Stimulated activated CD8-positive, alpha-beta memory T cell treated with anti-CD3 and anti-CD28 coated beads, Interleukin-15, amount 100 ng/mL, for 48 hours (primary cell): ENCODE results near the gene KATNBL1.
A peak's percentile ranks its signal among the peaks of the same experiment; 100 is the strongest.

ENCODE experiments used
- DNase-seq, 2 donors: peaks; one replicate each; pipeline ENCODE4 v3.0.0-alpha.2; 2020; ENCODE audit warnings: low read depth in 2 of 2

Gene KATNBL1, protein sequence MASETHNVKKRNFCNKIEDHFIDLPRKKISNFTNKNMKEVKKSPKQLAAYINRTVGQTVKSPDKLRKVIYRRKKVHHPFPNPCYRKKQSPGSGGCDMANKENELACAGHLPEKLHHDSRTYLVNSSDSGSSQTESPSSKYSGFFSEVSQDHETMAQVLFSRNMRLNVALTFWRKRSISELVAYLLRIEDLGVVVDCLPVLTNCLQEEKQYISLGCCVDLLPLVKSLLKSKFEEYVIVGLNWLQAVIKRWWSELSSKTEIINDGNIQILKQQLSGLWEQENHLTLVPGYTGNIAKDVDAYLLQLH

DNA sequence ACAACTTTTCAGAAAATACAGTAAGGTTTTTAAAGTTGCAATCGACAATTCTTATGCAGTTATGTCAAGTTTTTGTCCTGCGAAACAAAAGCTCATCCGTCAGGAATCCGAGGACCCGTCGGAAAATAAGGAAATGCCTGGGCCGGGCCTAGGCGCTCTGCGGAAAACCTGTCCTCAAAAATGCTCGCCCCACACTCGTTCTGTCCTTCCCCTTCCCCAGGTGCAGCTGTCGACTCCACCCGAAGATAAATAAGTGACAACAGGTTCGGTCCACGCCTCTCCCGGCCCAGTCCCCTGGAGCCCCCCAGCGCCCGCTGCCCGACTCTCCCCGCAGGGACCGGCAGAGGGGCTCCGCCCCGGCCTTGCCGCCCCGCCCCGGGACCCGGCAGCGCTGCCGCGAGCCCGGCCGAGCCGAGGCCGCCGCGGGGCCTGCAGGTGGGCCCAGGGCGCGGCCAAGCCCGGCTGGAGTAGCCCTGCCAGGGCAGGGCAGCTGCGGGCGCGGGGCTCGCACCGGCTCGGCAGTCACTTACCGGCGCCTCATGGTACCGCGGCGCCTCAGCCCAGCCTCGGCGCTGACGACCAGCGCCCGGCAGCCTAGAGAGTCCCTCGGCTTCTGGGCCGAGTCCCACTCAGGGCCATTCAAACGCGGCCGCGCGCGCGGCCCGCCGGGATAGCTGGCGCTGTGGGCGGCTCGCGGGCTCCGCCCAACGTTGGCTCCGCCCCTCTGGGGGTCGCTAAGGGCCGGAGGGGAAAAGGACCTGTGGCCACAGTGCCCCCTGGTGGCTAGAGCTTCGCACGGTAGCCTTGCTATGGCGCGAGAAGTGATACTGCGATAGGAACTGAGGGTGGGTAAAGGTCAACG is at the start of gene KATNBL1:
Gene KATNBL1 (minus strand): TSS at position 676 of the 862 bp plus-strand sequence. CDS start 46,420 bp downstream, outside the sequence.
- peak; percentile 93 to 95 for DNase-seq

- no peak for DNase-seq
Measured at GRCh38 chr15:34259566-34259965, 49.7 kb upstream of the KATNBL1 start.

GRCh38 chr15:34258151-34258550 is 48.3 kb upstream of the KATNBL1 start:
- no peak for DNase-seq

DNA sequence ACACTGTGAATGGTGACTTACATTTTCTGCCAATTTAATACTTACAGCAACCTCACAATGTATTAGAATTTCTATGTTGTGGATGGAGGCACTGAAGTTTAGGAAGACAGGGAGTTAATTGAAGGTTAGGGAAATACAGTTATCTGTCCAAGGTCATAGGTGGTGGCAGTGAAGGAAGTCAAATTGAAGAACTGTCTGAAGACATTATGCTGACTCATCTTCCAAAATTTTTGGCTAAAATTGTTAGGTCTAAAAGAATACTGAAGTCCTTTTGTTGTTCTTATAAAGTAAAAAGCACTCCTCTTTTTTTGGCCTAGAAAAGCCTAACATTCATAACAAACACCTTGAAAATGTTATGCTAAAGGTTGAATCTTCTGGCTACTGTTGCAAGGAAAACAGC is 42.6 kb upstream of the KATNBL1 start:
- DNase-seq: no peak

- DNase-seq: no peak
Measured at GRCh38 chr15:34248190-34248589, 38.3 kb upstream of the KATNBL1 start.

DNA sequence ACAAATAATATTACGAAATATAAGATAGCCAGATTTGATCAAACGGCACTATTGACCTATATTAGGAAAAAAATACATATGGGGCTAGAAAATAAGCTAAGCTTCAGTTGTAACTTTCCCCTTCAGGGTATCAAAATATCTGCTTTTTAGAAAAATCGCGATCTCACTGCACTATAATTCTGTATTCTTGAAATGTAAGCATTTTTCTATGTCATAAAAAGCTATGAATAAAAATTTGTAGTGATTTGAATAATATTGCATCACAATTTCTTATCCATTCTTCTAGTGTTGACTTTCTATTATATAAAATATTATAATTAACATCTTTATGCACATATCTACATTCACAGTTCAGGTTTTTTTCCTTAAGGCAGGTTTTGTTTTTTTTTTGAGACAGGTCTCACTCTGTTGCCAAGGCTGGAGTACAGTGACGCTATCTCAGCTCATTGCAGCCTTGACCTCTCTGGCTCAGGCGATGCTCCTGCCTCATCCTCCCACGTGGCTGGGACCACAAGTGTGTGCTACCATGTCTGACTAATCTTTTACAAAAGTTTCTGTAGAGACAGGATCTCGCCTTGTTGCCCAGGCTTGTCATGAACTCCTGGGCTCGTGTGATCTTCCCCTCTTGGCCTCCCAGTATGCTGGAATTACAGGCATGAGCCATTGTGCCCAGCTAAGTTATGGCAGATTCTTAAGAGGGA is 36.5 kb upstream of the KATNBL1 start:
- DNase-seq: peak in 1 of 2 donors; percentile 15

DNA sequence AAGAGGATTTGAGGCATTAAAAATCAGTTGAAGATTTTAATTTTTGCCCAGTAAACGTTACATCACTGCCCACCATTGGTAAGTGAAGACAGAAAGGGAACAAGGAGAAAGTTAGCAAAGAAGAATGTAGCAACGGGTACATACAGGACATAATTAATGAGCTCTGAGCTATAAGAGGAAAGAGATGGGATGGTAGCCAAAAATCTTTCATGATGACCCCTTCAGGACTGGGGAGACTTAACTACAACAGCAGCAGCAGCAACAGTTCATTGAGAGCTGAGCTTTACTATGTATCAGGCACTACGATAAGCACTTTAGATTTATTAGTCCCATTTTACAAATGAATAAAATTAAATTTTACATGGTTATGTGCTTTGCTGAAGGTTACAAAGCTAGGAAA is 33.3 kb upstream of the KATNBL1 start:
- no peak for DNase-seq

GRCh38 chr15:34242331-34242710 is 32.4 kb upstream of the KATNBL1 start:
- no peak for DNase-seq

- no peak for DNase-seq
Measured at GRCh38 chr15:34241376-34242330, 31.8 kb upstream of the KATNBL1 start.

DNA sequence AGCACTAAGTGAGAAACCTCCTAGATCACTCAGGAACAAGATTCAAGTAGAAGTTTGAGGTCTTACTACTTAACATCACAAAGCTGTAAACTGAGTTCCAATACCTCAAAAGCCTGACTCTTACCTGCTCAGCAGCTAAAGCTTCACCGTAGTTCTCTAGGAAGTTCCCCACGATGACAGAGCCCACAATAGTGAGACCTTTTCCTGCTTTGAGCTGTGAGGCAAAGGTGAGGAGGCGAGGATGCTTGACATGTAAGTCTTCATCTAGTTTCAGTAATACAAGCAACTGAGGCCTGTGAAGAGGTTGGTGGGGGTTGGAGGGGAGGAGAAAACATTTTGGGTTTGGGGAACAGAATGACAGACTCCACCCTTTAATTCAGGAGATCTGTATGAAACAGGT is 30.6 kb upstream of the KATNBL1 start:
- DNase-seq: no peak

DNA sequence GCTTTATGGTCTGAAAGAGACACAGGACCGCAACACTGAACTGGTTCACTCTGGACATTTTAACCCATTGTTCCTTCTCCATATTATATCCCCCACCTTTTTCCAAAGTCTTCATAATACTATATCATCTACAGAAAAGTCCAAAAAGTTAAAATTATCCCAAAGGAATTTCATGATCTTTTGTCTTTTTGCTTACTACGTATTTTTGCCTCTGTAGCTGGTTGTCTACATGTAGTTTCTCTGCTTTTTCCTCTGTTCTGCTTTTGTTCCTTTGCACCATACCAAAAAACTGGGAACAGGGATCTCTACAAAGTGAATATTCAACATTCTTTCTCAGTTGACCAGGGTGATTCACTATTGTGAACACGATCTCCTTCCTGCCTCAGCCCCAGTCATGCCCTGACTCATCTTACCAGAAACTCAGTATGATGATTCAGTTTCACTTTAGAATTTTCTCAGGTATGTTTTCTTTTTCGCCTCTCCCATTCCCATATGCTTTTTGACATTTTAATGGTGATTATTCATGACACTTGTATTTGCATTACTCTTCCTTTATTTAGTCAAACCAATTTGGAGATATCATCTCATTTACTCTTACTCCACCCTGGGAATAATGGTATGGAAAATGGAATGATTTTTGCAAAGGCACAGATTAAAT is 29.4 kb upstream of the KATNBL1 start:
- peak in 1 of 2 donors; percentile 22 for DNase-seq

GRCh38 chr15:34233614-34234013 is 23.7 kb upstream of the KATNBL1 start:
- no peak for DNase-seq

DNA sequence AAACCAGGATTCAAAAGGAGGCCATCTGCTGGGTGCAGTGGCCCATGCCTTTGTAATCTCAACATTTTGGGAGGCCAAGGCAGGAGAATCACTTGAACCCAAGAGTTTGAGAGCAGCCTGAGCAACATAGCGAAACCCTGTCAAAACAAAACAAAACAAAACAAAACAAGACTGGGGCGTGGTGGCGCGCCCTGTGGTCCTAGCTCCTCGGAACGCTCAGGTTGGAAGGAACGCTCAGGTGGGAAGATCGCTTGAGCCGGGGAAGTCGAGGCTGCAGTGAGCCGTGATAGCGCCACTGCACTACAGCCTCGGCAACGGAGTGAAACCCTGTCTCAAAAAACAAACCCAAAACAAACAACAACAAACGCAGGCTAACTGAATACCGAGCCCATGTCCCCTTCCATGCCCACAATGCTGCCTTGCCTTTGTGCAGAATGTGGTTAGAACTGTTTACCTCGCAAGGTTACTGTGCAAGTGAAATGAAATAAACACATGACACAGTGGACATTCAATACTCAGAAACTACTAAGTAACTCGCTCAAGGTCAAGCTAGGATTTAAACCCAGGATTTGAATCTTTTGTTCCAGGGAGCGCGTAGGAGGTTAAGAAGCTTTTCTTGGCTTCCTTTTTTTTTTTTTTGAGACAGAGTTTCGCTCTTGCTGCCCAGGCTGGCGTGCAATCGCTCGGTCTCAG is 14.2 kb upstream of the KATNBL1 start:
- DNase-seq: no peak

GRCh38 chr15:34217587-34218225 is 7.8 kb upstream of the KATNBL1 start:
- no peak for DNase-seq

DNA sequence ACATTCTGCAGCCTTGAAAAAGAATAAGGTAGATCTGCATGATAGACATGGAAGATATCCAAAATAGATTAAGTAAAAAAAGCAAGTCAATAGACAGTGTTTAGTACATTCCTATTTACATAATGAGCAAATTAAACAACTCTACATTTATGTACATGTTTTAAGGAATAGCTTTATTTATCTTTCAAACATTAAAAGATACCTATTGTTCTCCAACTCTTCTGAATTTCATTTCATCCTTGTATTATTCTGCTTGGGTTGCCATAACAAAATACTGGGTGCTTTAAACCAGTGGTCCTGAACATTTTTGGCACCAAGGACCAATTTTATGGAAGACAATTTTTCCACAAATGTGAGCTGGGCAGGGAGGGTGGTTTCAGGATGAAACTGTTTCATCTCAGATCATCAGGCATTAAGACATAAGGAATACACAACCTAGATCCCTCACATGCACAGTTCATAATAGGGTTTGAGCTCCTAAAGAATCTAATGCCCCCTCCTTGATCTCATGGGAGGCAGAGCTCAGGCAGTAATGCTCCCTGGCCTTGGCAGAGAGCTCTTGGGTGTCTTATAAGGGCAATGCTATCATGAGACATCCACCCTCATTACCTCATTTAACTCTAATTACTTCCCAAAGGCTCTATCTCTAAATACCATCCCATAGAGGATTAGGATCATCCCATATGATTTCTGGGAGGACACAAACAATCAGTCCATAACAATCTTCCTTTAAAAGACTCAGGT is 6.8 kb upstream of the KATNBL1 start:
- no peak for DNase-seq

DNA sequence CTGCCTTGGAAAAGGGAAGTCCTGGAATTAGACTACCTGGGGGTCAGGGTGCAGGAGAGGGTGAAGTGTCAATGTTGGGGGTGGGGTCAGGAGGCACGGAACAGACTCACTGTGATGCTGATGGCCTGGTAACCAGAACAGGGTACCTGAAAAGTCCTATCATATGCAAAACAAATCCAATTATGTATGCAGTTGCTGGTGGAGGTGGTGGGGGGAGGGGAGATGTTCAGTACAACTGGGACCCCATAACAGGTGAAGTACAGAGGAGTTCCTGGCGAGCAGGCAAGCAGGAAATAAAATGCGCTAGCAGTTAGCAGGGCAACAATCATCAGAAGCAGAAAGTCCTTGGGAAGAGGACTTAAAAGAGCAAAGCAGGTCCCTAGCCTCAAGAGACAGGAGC is 4.2 kb upstream of the KATNBL1 start:
- no peak for DNase-seq

- no peak for DNase-seq
Measured at GRCh38 chr15:34213690-34214089, 3.8 kb upstream of the KATNBL1 start.

DNA sequence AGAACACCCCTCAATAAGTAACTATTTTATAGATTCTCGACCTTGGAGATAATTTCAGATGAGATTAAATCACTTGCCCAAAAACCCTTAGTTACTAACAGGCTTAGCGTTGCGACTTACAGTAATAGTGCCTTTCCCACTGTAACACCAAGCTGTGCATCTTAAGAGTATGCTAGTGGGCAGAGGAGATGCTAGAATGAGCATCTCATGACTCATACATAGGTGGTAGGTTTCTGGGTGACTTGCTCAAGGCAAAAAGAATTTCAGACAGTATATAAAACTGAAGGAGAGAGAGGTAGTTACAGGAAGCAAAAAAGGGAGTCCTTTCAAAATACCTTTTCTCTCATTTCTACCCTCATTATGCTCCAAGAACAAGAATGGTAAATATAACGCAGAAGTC is 3.9 kb downstream of the KATNBL1 start:
- no peak for DNase-seq

GRCh38 chr15:34203936-34204335 is 6.0 kb downstream of the KATNBL1 start:
- DNase-seq: no peak
